ENCODE results near the gene MCC.

The MCC gene

GRCh38 chr5:113240032-113240431 lies 248.2 kb downstream of the MCC start:
- in situ Hi-C loops (cut with MboI; ENCODE audit: low sequenced_read_pairs, unreplicated experiment) = no loop called here
- no peak for TF ChIP-seq CTCF (IDR thresholded peaks at IDR 0.05; ENCODE audit: borderline replicate concordance, control extremely low read depth, extremely low read depth, insufficient read depth, missing control alignments)
- no peak for DNase-seq (ENCODE audit: low spot score)

- no peak for DNase-seq (ENCODE audit: low spot score)
- TF ChIP-seq CTCF (IDR thresholded peaks at IDR 0.05; ENCODE audit: borderline replicate concordance, control extremely low read depth, extremely low read depth, insufficient read depth, missing control alignments) = no peak
- in situ Hi-C loops (cut with MboI; ENCODE audit: low sequenced_read_pairs, unreplicated experiment) = no loop called here
These were observed 250.4 kb downstream of the MCC start for GRCh38 chr5:113237893-113238292.

- in situ Hi-C loops (cut with MboI; ENCODE audit: low sequenced_read_pairs, unreplicated experiment) = no loop called here
- no peak for TF ChIP-seq CTCF (IDR thresholded peaks at IDR 0.05; ENCODE audit: borderline replicate concordance, control extremely low read depth, extremely low read depth, insufficient read depth, missing control alignments)
- no peak for DNase-seq (ENCODE audit: low spot score)
These were observed 251.5 kb downstream of the MCC start for GRCh38 chr5:113236536-113237288.

GRCh38 chr5:113235884-113236283 lies 252.4 kb downstream of the MCC start:
- in situ Hi-C loops (cut with MboI; ENCODE audit: low sequenced_read_pairs, unreplicated experiment) = no loop called here
- no peak for TF ChIP-seq CTCF (IDR thresholded peaks at IDR 0.05; ENCODE audit: borderline replicate concordance, control extremely low read depth, extremely low read depth, insufficient read depth, missing control alignments)
- no peak for DNase-seq (ENCODE audit: low spot score)

- in situ Hi-C loops (cut with MboI; ENCODE audit: low sequenced_read_pairs, unreplicated experiment) = no loop called here
- TF ChIP-seq CTCF (IDR thresholded peaks at IDR 0.05; ENCODE audit: borderline replicate concordance, control extremely low read depth, extremely low read depth, insufficient read depth, missing control alignments) = no peak
- no peak for DNase-seq (ENCODE audit: low spot score)
These were observed 253.7 kb downstream of the MCC start for GRCh38 chr5:113234546-113234945.

GRCh38 chr5:113233606-113234005 lies 254.6 kb downstream of the MCC start:
- in situ Hi-C loops (cut with MboI; ENCODE audit: low sequenced_read_pairs, unreplicated experiment) = no loop called here
- TF ChIP-seq CTCF (IDR thresholded peaks at IDR 0.05; ENCODE audit: borderline replicate concordance, control extremely low read depth, extremely low read depth, insufficient read depth, missing control alignments) = no peak
- DNase-seq (ENCODE audit: low spot score) = no peak

Data from GM13976 (cell line).